CD4-positive, alpha-beta T cell treated with Interferon gamma for 1 hour (primary cell): ENCODE results near the gene PRICKLE2.

ENCODE experiments used
- DNase-seq: peaks from one replicate; pipeline ENCODE4 v3.0.0-alpha.2; 2020

The PRICKLE2 gene

GRCh38 chr3:64224826-64225610 lies at the start of gene PRICKLE2:
TSS of gene PRICKLE2 (minus strand) at chr3:64225466. CDS start at chr3:64198927, 26,539 bp downstream.
- peak; percentile 20 for DNase-seq

DNA sequence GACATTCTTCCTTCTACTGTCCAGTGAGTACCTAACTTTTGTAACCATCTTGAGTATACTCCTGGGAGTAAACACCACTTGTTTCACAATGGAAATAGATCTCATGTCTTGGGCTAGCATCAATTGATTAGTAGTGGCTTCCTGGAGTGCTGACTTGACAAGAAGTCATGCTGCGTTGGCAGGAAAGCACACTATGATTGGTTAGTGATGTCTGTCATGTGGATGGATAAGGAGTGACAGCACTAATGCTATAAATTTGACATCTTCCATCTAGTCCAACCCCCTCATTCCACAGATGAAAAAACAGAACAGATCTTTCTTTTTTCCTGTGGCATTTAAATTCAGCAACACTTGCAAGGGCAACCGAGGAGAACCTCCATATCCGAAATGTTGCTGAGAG lies 47.6 kb upstream of the PRICKLE2 start:
- no peak for DNase-seq

DNA sequence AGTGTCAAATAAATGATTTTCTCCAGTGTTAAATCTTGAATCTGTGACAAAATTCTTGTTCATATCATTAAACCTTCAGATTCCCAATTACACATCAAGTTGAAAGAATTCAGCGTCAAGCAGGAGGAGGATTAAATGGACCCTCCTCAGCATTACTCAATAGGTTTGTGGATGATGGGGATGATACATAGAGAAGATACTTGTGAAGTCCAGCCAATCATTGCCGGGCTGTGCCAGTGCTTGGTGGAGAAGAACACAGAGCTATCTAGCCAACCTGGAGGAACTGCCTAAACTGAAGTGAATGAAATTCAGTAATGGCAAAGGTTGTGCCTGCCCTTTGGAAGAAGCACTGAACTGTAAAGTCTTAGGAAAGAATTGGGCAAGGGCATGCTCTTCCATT lies 47.0 kb upstream of the PRICKLE2 start:
- no peak for DNase-seq

- no peak for DNase-seq
Measured at GRCh38 chr3:64271631-64272030, 46.4 kb upstream of the PRICKLE2 start.

- DNase-seq: no peak
Measured at GRCh38 chr3:64270866-64271260, 45.6 kb upstream of the PRICKLE2 start.

DNA sequence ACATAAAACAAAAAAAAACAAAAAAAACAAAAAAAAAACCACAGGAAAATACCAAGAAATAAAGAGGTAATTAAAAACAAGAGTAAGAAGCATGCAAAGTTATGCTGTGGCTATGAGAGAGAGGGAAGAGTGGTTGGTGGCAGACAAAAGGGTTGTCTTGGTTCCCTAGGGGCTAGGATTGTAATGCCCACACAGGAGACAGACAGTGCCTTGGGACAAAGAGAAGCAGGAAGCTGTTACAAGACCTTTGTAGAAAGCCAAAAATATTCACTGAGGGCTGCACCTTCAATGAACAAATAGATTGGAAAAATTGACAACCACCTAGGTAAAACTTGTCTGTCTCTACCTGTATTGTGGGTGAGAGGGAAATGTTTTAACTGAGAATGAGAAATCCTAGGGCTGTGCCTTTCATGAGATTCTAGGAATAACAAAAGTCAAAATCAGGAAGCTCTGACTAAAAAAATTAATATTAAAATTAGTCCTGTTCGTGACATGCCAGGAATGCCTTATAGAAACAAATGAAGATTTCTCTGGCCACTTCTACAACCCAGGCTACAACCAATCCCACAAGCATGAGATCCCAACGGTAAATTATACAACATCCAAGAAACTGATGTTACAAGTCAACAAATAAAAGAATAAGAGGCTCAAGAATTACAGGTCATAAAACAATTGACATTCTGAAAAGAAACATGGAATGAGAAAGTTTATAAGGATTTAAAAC lies 45.0 kb upstream of the PRICKLE2 start:
- no peak for DNase-seq

DNA sequence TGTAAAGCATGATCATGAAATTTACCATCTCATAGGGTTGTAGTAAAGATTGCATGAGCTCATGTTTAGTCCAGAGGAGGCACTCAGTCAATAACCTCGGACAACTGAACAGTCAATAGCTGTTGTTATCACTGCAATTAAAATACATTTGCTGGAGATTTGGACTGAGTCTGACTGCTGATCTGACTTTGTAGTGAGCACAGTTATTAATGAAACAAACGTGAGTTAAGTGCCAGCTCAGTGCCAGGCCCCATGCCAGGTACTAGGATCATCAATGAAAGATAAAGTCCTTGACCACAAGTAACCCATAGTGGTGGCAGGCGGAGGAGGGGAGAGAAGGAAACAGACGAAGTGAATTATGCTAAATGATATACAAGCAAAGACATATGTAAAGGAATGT lies 43.7 kb upstream of the PRICKLE2 start:
- DNase-seq: no peak

- DNase-seq: no peak
Measured at GRCh38 chr3:64267721-64268604, 42.7 kb upstream of the PRICKLE2 start.

DNA sequence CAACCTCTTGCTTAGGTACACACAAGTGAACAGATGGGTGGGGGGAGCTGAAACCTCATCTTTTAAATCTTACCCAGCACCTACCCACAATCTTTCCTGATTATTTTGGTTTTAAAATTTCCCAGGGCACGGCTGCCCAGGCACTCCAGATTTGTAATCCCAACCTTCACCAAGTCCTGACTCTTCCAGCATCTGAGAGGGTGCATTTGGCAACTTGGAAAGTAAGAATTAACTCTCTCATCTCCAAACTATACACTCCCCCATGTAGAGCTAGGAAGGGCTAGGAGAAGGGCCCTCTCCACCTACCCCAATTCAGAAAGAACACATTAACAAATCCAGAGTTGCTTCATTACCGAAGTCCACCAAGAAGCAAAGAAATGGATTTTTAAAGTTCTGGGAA lies 41.7 kb upstream of the PRICKLE2 start:
- DNase-seq: no peak

GRCh38 chr3:64266065-64266931 lies 41.0 kb upstream of the PRICKLE2 start:
- no peak for DNase-seq

GRCh38 chr3:64265646-64266045 lies 40.4 kb upstream of the PRICKLE2 start:
- no peak for DNase-seq

GRCh38 chr3:64264501-64265109 lies 39.3 kb upstream of the PRICKLE2 start:
- no peak for DNase-seq

DNA sequence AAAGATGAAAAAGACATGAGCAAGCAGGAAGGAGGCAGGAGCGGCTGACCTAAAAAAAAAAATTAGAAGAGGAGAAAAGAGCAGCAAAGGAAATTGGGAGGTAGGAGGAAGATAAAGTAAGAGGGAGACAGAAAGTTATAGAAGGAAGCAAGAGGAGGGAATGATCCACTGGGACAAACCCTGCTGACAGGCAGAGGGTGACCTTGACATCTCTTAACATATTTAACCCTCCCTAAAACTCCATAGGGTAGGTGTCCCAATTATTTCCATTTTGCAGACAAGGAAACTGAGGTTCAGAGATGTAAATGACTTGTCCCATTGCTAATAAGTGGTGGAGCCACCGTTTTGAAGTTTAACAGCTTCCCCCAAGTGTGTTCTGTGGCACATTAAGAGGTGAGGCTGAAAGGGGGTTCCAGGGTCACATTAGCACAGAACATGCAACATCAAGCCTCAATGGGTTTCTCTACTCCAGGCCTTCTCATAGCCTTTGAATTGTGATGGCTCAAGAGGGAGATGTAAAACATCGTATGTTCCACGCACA lies 37.4 kb upstream of the PRICKLE2 start:
- no peak for DNase-seq

GRCh38 chr3:64260431-64260830 lies 35.2 kb upstream of the PRICKLE2 start:
- no peak for DNase-seq

- DNase-seq: no peak
Measured at GRCh38 chr3:64259636-64260035, 34.4 kb upstream of the PRICKLE2 start.

GRCh38 chr3:64257100-64257755 lies 32.0 kb upstream of the PRICKLE2 start:
- no peak for DNase-seq

GRCh38 chr3:64255741-64256340 lies 30.6 kb upstream of the PRICKLE2 start:
- DNase-seq: no peak

DNA sequence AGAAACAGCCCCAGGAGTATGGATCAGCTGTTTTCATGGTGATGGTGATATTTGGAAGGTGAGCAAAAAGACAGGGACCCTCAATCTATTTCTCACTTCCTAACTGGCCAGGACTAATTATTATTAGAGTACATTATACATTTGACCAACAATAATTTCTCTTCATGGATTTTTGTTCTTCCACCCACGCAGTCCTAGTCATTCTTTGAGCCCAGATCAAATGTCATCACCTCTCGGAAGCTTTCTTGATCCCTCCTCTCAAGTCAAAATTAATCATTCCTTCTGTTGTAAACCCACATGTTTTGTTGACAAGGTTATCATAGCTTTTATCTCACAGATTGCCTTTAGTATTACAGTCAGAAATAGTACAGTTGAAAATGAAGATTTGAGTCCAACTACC lies 29.2 kb upstream of the PRICKLE2 start:
- no peak for DNase-seq

DNA sequence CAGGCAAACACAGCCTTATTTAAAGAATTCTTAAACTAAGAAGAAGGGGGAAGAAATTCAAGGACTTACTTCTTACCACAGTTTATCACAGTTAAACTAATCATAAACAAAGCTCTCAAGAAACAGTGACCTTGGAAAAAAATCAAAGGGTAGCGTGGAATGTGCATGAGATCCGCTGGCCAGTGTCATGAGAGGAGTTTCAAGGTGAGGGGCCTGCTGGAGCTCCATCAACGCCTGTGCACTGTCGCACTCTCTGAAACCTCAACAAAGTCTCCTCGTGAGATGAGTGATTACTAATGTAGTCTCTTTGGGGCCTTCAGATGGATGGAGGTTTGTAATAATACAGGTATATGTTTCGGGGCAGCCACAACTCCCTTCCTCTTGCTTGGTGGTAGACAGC lies 28.4 kb upstream of the PRICKLE2 start:
- no peak for DNase-seq

- DNase-seq: no peak
Measured at GRCh38 chr3:64251019-64251418, 25.8 kb upstream of the PRICKLE2 start.
